Panc1 (cell line): ENCODE results near the gene TSR2. TPM values are rescaled to one million over a fixed set of nuclear protein-coding genes. Genes with fewer than 3 reads are reported as not detected.
A peak's percentile ranks its signal among the peaks of the same experiment; 100 is the strongest.

Experiments
- ATAC-seq: fragments of 200-7000 bp; cut with Tn5 transposase; 2 replicates; pipeline ENCODE4 v1.9.1; 2020; ENCODE audit warnings: mild to moderate bottlenecking, moderate library complexity
- BruUV-seq: library from RNA; stranded (reverse); fragments of 400-500 nt; replicated peaks from 2 replicates; lab custom pipeline; 2021; lab: Mats Ljungman, UMichigan
- CTCF ChIA-PET: fragments of 300-600 bp; sonication (Branson Sonifier 250); formaldehyde crosslinking; loops from one replicate; lab custom pipeline; 2022; ENCODE audit warnings: antibody characterized with exemption; lab: Charles Lee
- POLR2A ChIA-PET: fragments of 300-600 bp; sonication (Branson Sonifier 250); formaldehyde crosslinking; loops from one replicate; lab custom pipeline; 2022; ENCODE audit warnings: antibody characterized with exemption; lab: Charles Lee
- DNase-seq: peaks from one replicate; pipeline ENCODE4 v3.0.0-alpha.2; 2010; ENCODE audit warnings: low read depth, low spot score
- H3K27ac ChIP-seq: 2 replicates; pipeline ENCODE4 v1.5.1; 2011; ENCODE audit warnings: mild to moderate bottlenecking, low read length, inconsistent platforms
- H3K27me3 ChIP-seq: fragments of 200-500 bp; sonication (Bioruptor generic); 2 replicates; pipeline ENCODE4 v1.6.0; 2014; ENCODE audit warnings: low read length, inconsistent platforms; ENCODE audit not compliant: control insufficient read depth, insufficient read depth
- H3K36me3 ChIP-seq: fragments of 200-500 bp; sonication (Bioruptor generic); 2 replicates; pipeline ENCODE4 v1.5.1; 2014; ENCODE audit warnings: inconsistent platforms, mild to moderate bottlenecking, low read length, moderate library complexity; ENCODE audit not compliant: control insufficient read depth, insufficient read depth
- H3K4me1 ChIP-seq: 2 replicates; pipeline ENCODE4 v1.5.1; 2011; ENCODE audit warnings: inconsistent platforms, mild to moderate bottlenecking, low read length, moderate library complexity; ENCODE audit not compliant: control insufficient read depth, insufficient read depth
- H3K4me3 ChIP-seq, 2 experiments: 2 replicates each; pipeline ENCODE4 v1.5.1; 2011 to 2012; ENCODE audit warnings: low read depth in 2 of 2, low read length in 2 of 2, mild to moderate bottlenecking in 2 of 2, inconsistent platforms in 1 of 2, moderate library complexity in 1 of 2
- H3K9me3 ChIP-seq: fragments of 200-500 bp; sonication (Bioruptor generic); 2 replicates; pipeline ENCODE4 v1.5.1; 2014; ENCODE audit warnings: low read depth, mild to moderate bottlenecking, inconsistent platforms, low read length, moderate library complexity; ENCODE audit not compliant: control insufficient read depth, insufficient read depth
- CTCF ChIP-seq: fragments of 450-650 bp; IDR thresholded peaks from 2 replicates; pipeline ENCODE4 v1.5.1; 2017; ENCODE audit warnings: mild to moderate bottlenecking
- in situ Hi-C: cut with HindIII; loops from 2 replicates; pipeline ENCODE4 v1.10.0; 2016; ENCODE audit warnings: low sequenced_read_pairs, low pct_unique_long_range_greater_than_20kb
- intact Hi-C: fragments of 100-400 bp; cut with micrococcal nuclease; formaldehyde crosslinking; loops from one replicate; pipeline ENCODE4 v1.10.0; 2022; ENCODE audit not compliant: unreplicated experiment
- total RNA-seq: library from RNA; stranded (reverse); gene quantifications from one replicate; pipeline ENCODE4 v1.2.1, GENCODE V29; 2021; ENCODE audit not compliant: unreplicated experiment

Gene TSR2
- total RNA-seq, 1 experiment from 2014 or later: 37.9 TPM

GRCh38 chrX:54494166-54494988, 54.2 kb downstream of the TSR2 start:
- no peak for ATAC-seq
- CTCF ChIA-PET: no interaction called here
- peak overlapping the region; percentile 54 to 63 for H3K4me3 ChIP-seq

More at GRCh38 chrX:54494166-54494988, 54.2 kb downstream of the TSR2 start:
- no peaks in the 10 kb centered on the region for H3K27me3 ChIP-seq
- no peak for TF ChIP-seq CTCF
- intact Hi-C loops (no loop called here), in situ Hi-C loops (no loop called here)
- H3K9me3 ChIP-seq: no peaks in the 10 kb centered on the region
- no peaks in the 10 kb centered on the region for H3K36me3 ChIP-seq
- no peak for DNase-seq
- peak overlapping the region; percentile 63 for H3K27ac ChIP-seq
- H3K4me1 ChIP-seq: peaks cover 11% of the 10 kb centered on the region
- POLR2A ChIA-PET: no interaction called here
- BruUV-seq: no TSS peak

Other genes with a start within 250 kb of the TSR2 start
- not detected for gene WNK3, start 82.4 kb upstream of the TSR2 start, total RNA-seq
- gene FGD1, start 55.8 kb downstream of the TSR2 start, total RNA-seq: 14.1 TPM
- 62.5 TPM for gene GNL3L, start 89.8 kb downstream of the TSR2 start, total RNA-seq